Measurements from ENCODE around the gene C11orf68.
"Not testable (repeated sequence)": the region's sequence is repeated elsewhere in the genome, so short reads cannot be mapped to it uniquely, and the experiment has no call there.

Gene C11orf68

DNA sequence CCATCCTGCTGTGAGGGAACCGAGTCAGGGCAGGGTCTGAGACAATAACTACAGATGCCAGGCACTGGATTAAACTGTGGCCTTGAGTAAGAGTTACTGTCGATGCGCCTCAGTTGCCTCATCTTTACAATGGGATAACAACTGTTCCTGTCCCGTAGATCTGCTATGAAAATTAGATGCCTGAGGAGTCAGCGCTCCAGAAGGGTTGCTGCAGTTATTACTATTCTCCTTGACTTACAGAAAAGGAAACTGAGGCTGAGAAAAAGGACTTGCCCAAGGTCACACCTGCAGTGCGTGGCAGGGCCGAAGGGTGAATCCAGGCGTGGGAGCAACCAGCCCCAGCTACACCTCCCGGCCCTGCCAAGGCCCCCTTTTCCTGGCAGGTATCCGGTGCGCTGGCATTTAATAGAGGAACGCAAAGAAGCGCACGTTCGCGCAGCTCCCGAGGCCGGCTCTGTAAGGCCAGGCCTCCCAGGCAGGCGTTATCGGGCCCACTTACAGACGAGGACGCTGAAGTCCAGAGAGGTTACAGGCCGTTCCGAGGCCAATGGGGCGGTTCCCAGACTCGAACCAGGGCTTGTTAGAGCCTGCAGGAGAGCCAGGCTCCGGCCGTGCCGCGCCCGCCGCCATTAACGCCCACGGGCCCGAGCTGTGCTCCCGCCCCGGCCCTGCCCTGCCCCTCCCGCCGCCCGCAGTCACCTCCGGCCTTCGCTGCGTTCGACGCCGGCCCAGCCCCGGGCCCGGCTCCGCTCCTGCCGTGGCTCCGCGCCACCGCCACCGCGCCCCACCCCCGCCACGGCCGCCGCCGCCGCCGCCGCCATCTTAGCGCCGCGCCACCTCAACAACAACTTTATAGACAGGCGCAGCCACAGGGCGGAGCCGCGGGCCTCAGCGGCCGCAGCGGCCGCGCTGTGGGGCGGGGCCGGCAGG, at the start of gene C11orf68:
C11orf68 (minus strand) TSS at position 852 of the 930 bp plus-strand sequence; CDS start at position 821, 31 bp downstream.
- no peak for DNase-seq

DNA sequence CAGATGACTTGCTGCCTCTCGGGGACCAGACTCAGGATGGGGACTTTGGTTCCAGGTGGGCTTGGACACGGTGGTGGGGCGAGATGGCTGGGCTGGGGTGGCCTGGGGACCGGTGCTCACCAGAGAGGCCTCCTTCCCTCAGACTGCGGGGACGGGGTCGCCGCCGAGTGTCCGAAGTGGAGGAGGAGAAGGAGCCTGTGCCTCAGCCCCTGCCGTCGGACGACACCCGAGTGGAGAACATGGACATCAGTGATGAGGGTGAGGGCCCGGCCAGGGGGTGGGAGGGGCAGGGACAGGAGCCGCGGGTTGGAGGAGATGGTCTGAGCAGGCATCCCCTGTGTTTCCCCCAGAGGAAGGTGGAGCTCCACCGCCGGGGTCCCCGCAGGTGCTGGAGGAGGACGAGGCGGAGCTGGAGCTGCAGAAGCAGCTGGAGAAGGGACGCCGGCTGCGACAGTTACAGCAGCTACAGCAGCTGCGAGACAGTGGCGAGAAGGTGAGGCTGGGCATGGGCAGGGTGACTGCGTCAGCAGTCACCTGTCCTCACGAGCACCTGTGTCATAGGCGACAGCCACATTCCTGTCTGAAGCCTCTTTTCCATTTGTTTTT, 48.6 kb upstream of the C11orf68 start:
- no peak for DNase-seq

DNA sequence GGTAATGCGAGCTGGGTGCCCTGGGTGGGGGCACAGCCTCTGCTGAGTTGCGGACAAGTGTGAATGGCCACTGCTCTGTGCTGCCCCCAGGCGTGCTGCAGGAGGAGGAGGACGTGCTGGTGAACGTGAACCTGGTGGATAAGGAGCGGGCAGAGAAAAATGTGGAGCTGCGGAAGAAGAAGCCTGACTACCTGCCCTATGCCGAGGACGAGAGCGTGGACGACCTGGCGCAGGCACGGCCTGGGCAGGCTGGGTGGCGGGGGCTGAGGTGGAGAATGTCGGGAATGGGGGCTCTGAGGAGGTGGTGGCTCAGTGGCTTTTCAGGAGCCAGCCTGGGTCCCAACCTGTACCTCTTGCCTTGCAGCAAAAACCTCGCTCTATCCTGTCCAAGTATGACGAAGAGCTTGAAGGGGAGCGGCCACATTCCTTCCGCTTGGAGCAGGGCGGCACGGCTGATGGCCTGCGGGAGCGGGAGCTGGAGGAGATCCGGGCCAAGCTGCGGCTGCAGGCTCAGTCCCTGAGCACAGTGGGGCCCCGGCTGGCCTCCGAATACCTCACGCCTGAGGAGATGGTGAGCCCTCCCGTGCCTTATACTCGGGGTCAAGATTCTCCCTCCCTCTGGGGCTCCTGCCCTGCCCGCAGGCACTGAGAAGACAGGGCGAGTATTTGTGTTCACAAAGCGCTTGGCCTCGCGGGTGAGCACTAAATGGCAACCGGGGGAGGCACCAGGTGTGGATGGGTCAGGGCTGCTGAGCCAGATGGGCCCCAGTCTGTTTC, 47.3 kb upstream of the C11orf68 start:
- DNase-seq: no peak

DNA sequence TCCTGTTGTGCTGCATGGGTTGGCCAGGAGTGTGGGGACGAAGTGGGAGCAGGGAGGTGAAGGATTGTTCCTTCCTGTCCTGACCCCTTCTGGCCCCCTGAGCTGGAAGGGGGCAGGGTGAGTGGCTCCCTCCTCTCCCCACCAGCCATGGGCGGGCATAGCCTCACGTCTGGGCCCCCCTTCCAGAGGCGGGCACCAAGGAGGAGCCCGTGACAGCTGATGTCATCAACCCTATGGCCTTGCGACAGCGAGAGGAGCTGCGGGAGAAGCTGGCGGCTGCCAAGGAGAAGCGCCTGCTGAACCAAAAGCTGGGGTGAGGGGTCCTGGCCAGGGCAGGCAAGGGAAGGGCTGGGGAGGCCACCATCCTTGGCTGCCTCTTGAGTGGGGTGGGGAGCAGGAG, 46.0 kb upstream of the C11orf68 start:
- DNase-seq: no peak

DNA sequence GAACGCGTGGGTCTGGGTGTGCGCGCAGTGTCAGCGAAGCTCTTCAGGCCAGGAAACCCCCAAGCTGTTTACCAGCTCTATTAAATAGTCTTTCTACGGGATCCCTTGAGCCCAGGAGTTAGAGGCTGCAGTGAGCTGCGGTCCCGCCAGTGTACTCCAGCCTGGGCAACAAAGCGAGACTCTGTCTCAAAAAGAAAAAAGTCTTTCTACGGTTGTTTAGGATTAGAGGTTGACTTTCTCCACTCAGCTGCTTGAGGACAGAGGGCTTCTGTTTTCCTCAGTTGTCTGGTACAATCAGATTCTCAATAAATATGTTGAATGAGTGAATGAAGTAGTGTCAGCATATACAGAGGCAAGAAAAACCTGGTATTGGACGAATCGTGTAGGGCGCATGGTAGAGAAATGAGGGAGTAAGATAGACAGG, 43.3 kb upstream of the C11orf68 start:
- DNase-seq: no peak

DNA sequence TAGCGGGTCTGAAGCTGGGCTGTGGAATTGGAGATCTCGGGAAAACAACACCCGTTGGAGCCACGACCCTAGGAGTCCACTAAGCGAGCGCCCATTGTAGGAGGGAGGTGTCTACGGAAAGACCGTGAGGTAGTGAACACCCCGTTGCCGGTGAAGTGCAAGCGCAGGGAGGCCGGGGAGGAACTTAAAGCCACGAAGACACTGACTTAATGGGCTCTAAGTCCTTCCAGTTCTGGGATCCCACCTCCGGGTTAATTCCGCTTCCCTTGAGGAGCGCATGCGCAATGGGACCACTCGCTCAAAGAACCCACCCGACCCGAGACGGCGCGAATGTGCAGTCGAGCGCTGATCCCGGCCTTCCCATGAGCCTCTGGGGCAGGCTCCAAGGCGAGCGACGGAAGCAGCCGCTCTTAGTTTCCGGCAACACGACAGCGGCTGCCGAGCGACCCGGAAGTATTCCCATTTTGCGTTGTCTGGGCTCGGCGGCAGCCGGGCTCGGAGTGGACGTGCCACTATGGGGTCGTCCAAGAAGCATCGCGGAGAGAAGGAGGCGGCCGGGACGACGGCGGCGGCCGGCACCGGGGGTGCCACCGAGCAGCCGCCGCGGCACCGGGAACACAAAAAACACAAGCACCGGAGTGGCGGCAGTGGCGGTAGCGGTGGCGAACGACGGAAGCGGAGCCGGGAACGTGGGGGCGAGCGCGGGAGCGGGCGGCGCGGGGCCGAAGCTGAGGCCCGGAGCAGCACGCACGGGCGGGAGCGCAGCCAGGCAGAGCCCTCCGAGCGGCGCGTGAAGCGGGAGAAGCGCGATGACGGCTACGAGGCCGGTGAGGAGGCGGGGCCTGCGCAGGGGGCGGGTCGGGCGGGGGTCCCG, 42.6 kb upstream of the C11orf68 start, which contains the start of gene SART1:
SART1 (plus strand) TSS at position 468 of the 874 bp plus-strand sequence; CDS start at position 515, 47 bp downstream.
- DNase-seq: peak; percentile 31 to 89

DNA sequence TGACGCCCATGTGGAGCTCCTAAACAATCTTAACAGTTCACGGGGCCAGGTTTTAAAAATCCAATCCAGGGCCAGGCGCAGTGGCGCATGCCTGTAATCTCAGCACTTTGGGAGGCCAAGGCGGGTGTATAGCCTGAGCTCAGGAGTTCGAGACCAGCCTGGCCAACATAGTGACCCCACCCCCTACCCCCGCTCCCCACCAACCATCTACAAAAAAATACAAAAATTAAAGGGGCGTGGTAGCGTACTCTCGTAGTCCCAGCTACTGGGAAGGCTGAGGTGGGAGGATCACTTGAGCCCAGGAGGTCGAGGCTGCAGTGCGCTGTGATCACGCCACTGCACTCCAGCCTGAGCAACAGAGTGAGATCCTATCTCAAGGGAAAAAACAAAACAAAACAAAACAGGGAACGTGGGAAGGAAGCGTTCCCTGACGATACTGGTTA, 42.0 kb upstream of the C11orf68 start:
- no peak for DNase-seq

DNA sequence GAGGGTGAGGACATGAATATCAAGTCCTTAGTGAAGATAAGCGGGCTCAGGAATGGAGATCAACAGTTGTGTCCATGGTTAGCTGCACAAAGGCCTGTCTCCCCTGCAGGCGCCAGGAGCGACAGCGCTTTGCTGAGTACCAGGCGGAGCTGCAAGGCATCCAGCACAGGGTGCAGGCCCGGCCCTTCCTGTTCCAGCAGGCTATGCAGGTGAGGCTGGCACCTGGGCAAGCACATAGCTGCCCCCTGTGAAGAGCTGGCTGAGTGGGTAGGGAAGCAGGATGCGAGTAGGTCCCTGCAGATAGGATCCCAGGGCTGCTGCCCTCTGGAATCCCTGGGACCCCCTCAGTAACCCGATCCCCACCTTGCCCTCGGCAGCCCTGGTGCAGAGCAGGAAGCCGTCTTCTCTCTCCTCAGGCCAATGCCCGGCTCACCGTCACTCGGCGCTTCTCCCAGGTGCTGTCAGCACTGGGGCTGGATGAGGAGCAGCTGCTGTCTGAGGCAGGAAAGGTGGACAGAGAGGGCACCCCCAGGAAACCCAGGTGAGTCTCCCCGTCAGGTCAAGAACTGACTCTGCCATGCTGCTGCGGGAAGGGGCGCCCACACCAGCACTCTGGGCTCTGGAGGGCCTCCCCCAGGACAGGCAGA, 40.0 kb upstream of the C11orf68 start:
- DNase-seq: no peak

DNA sequence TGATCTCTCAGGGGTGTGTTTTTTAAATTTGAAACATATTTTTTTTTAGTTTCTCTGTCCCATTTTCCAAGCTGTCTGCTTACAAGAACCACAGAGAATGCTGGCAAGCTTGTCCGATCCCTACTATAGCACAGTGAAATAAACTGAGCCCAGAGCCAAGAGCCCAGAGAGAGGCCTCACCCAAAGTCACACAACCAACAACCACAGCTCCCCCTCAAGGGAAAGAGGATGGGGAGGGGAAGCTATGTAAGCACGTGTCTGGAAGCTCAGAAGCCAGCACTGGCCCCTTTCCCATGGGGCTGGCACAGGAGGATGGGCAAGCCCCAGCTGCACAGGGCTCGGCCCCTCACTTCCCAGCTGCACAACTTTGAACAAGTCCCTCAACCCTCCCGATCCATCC, 39.4 kb upstream of the C11orf68 start:
- no peak for DNase-seq

DNA sequence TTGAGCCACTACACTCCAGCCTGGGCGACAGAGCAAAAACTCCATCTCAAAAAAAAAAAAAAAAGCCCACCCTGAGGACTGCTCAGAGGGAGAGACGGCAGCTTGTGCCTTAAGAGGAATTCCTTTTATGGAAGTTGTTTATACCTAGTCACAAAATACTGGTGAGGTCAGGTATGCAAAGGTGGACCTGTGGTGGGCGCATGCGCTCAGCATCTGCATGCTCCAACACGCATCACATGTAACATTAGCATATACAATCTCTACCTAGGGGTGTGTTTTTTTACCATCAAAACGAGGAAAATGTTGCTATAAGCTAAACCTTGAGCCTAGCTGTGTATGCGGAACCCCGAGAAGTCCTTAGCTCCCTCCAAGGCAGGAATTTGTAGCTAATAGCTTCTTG, 35.9 kb upstream of the C11orf68 start:
- DNase-seq: no peak

DNA sequence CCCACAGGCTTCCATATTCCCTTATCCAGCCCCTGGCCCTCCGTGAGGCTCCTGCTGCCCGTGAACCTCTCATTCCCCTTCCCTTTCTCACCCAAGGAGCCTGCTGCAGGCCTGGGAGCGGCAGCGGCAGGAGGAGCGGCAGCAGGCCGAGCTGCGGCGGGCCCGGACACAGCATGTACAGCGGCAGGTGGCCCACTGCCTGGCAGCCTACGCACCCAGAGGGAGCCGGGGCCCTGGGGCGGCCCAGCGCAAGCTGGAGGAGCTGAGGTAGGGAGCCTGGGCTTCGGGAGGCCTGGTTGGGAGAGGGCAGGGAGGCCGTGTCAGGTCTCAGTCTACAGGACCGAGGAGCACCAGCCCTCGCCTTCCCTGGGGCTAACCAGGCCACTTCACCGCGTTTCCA, 34.6 kb upstream of the C11orf68 start:
- DNase-seq: no peak

DNA sequence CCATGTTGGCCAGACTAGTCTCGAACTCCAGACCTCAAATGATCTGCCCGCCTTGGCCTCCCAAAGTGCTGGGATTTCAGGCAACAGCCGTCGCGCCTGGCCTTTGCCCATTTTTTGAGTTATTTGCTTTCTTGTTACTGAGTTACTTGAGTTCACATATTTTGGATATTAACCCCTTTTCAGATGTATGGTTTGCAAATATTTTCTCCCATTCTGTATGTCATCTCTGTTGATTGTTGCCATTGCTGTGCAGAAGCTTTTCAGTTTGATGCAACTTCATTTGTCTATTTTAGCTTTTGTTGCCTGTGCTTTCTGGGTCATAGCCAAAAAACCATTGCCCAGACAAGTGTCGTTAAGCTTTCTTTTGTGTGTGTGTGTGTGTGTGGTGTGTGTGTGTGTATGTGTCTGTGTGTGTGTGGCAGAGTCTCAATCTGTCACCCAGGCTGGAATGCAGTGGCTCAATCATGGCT, 33.2 kb upstream of the C11orf68 start:
- no peak for DNase-seq

DNA sequence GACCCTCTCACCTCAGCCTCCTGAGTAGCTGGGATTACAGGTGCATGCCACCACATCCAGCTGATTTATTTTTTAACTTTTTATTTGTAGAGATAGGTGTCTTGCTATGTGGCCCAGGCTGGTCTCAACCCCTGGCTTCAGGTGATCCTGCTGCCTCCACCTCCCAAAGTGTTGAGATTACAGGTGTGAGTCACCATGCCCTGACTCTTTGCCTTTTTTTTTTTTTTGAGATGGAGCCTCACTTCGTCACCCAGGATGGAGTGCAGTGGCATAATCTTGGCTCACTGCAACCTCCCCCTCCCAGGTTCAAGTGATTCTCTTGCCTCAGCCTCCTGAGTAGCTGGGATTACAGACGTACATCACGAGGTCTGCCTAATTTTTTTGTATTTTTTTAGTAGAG, 32.8 kb upstream of the C11orf68 start:
- not testable (repeated sequence) for DNase-seq

DNA sequence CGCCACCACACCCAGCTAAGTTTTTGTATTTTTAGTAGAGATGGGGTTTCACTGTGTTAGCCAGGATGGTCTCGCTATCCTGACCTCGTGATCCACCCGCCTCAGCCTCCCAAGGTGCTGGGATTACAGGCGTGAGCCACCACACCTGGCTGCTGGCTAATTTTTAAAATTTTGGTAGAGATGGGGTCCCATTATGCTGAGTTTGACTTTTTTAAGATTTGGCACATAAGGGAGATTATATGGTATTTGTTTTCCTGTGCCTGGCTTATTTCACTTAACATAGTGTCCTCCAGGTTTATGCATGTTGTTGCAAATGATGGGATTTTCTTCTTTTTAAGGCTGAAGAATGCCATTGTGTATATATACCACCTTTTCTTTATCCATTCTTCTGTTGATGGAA, 31.8 kb upstream of the C11orf68 start:
- DNase-seq: not testable (repeated sequence)

DNA sequence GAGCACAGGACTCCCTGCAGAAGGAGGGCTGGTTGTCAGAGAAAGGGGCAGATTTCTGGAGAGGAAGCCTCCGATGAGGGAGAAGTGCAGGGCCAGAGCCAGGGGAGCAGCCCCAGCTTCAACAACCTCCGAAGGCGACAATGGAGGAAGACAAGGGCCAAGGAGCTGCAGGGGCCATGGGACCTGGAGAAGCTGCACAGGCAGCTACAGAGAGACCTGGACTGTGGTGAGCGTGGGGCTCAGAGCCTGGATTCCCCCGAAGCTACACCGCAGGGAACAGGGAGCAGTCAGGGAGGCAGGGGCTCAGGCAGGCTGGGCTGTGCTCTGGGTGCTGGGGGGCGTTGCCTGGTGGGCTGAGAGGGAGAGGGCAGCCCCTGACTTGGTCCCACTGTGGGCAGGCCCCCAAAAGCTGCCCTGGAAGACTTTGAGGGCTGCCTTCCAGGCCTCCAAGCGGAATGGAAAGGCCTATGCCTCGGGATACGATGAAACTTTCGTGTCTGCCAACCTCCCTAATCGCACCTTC, 28.8 kb upstream of the C11orf68 start:
- no peak for DNase-seq

DNA sequence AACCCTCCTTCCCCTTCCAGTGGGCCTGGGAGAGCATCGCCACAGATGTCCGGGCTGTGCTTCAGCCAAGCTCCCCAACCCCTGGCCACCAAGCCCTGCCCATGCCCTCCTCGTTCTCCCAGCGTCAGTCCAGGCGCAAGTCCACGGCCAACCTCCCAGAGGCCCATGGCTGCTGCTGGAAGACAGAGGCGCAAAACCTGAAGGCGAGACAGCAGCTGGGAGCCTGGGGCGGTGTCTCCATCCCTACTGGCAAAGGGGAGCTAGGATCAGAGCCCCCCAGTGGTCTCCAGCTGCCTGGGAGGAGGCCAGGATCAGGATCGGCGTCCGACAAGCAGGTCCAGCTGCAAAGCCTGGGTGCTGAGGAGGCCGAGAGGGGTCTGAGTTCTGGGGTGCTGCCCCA, 28.3 kb upstream of the C11orf68 start:
- DNase-seq: no peak

DNA sequence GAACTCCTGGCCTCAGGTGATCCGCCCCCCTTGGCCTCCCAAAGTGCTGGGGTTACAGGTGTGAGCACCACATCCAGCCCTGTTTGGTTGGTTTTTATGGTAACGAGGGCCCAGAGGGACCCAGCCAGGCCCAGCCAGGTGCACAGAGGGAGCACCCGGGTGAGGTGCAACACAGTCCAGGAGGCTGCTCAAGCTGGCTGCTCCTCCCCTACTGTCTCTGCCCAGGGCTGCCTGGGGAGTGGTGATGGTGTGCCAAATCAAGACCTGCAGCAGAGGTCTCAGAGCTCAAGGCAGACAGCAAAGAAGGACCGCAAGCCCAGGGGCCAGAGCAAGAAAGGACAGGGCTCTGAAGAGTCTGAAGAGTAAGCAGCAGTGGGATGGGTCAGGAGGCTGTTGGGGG, 27.8 kb upstream of the C11orf68 start:
- DNase-seq: no peak

DNA sequence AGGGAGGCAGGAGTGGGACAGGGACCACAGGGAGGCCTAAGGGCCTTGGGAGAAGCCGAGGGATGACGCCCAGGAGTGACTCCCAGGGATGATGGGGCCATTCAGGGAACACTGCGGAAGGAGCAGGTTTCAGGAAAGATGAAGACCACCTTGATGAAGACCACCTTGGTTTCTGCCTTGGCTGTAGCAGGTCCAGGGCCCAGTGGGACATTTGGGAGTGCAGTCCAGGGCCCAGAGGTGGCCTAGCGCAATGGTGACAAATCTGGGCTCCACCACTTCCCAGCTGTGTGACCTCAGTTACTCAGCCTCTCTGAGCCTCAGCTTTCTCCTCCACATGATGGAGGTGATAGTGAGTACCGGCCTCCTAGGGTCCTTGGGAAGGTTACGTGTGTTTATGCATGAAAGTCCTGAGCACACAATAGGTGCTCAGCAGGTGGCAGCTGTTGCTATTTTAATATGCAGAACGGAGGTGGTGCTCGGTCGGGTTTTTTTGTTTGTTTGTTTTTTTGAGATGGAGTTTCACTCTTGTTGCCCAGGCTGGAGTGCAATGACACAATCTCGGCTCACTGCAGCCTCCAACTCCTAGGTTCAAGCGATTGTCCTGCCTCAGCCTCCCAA, 27.2 kb upstream of the C11orf68 start:
- no peak for DNase-seq

DNA sequence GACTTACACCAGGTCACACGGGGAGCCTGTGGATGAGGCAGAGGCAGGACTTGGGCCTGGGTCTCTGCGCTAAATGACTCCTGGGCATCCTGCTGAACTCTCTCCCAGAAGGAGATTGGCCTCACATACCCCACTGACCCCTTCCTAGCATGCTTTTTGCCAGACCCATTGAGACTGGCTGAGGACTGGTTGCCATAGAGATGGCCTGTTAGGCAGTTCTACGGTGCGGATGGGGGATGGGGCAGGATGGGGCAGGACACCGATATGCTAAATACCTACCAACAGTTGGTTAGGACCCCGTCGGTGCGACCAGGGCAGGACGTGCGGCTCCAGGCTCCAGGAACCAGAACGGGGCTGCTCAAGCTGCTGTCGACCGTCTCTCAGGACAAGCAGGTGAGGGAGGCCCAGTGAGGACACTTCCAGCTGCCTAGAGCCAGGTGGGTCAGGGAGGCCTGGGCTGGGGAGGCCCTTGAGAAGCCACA, 26.6 kb upstream of the C11orf68 start, which contains the start of gene TSGA10IP:
TSGA10IP (plus strand) TSS at position 51 of the 482 bp plus-strand sequence; CDS start at position 247, 196 bp downstream.
- no peak for DNase-seq

DNA sequence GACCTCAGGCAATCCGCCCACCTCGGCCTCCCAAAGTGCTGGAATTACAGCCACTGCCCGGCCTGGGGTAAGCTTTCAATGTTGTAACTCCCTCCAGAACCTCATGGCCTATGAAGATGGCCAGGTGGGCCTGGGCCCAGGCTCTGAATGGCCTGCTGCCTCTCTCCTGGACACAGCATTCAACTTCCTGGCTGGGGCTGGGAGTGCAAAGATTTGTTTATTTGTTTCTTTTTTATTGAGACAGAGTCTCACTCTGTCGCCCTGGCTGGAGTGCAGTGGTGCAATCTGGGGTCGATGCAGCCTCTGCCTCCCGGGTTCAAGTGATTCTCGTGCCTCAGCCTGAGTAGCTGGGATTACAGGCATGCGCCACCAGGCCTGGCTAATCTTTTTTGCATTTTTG, 25.9 kb upstream of the C11orf68 start:
- DNase-seq: no peak
